Astrocyte (in vitro differentiated cells and primary cell): ENCODE measurements around the gene IKZF5. TPM values are rescaled to one million over a fixed set of nuclear protein-coding genes. Genes with fewer than 3 reads are reported as not detected.

Experiments used
- DNase-seq: peaks from one replicate; pipeline ENCODE4 v3.0.0-alpha.2; 2010; ENCODE audit warnings: low read depth
- FAIRE-seq: peaks from 2 replicates; lab custom pipeline; 2011; peaks lifted over from hg19 to GRCh38; lab: Jason Lieb, UNC
- H2AFZ ChIP-seq: 2 replicates; pipeline ENCODE4 v1.6.0; 2012; ENCODE audit warnings: low read depth, low read length, inconsistent platforms
- H3K27ac ChIP-seq: 2 replicates; pipeline ENCODE4 v1.5.1; 2011; ENCODE audit warnings: low read depth, low read length, inconsistent platforms
- H3K27me3 ChIP-seq: 2 replicates; pipeline ENCODE4 v1.6.0; 2011; ENCODE audit warnings: low read length, inconsistent platforms; ENCODE audit not compliant: insufficient read depth
- H3K36me3 ChIP-seq: 2 replicates; pipeline ENCODE4 v1.5.1; 2011; ENCODE audit warnings: low read length, inconsistent platforms; ENCODE audit not compliant: insufficient read depth
- H3K4me1 ChIP-seq: 2 replicates; pipeline ENCODE4 v1.5.1; 2011; ENCODE audit warnings: low read length, inconsistent platforms; ENCODE audit not compliant: insufficient read depth
- H3K4me2 ChIP-seq: 2 replicates; pipeline ENCODE4 v1.6.0; 2012; ENCODE audit warnings: low read length, inconsistent platforms
- H3K4me3 ChIP-seq: 2 replicates; pipeline ENCODE4 v1.5.1; 2011; ENCODE audit warnings: low read depth, mild to moderate bottlenecking, low read length, inconsistent platforms; ENCODE audit not compliant: insufficient read depth
- H3K79me2 ChIP-seq: 2 replicates; pipeline ENCODE4 v1.6.0; 2012; ENCODE audit warnings: mild to moderate bottlenecking, low read length, inconsistent platforms; ENCODE audit not compliant: insufficient read depth
- H3K9ac ChIP-seq: 2 replicates; pipeline ENCODE4 v1.6.0; 2012; ENCODE audit warnings: mild to moderate bottlenecking, low read length, inconsistent platforms
- H3K9me3 ChIP-seq: 2 replicates; pipeline ENCODE4 v1.5.1; 2012; ENCODE audit warnings: low read depth, mild to moderate bottlenecking, low read length, inconsistent platforms; ENCODE audit not compliant: insufficient read depth
- H4K20me1 ChIP-seq: 2 replicates; pipeline ENCODE4 v1.6.0; 2012; ENCODE audit warnings: low read length, inconsistent platforms; ENCODE audit not compliant: insufficient read depth
- H3K27ac Mint-ChIP-seq: one replicate; pipeline ENCODE4 v1.8.0; 2021; ENCODE audit warnings: mild to moderate bottlenecking, mixed read lengths; ENCODE audit not compliant: unreplicated experiment
- H3K27me3 Mint-ChIP-seq: one replicate; pipeline ENCODE4 v1.8.0; 2021; ENCODE audit warnings: low read depth, mixed read lengths; ENCODE audit not compliant: unreplicated experiment
- H3K36me3 Mint-ChIP-seq: one replicate; pipeline ENCODE4 v1.8.0; 2021; ENCODE audit warnings: low read depth, mixed read lengths; ENCODE audit not compliant: unreplicated experiment
- H3K4me1 Mint-ChIP-seq: one replicate; pipeline ENCODE4 v1.8.0; 2021; ENCODE audit warnings: low read depth, mixed read lengths; ENCODE audit not compliant: unreplicated experiment
- H3K4me3 Mint-ChIP-seq: one replicate; pipeline ENCODE4 v1.8.0; 2021; ENCODE audit warnings: mild to moderate bottlenecking, moderate library complexity, mixed read lengths; ENCODE audit not compliant: unreplicated experiment
- H3K9me3 Mint-ChIP-seq: one replicate; pipeline ENCODE4 v1.8.0; 2021; ENCODE audit warnings: mild to moderate bottlenecking, mixed read lengths; ENCODE audit not compliant: unreplicated experiment
- EZH2 ChIP-seq: IDR thresholded peaks from 2 replicates; pipeline ENCODE4 v1.6.1; 2012; ENCODE audit warnings: mild to moderate bottlenecking, low read length, inconsistent platforms; ENCODE audit not compliant: insufficient read depth
- total RNA-seq: library from RNA; stranded (reverse); gene quantifications from 2 replicates; pipeline ENCODE4 v1.2.1, GENCODE V29; 2021
- TF ChIP-seq, protein P1 (sequence below): IDR thresholded peaks from 2 replicates; pipeline ENCODE4 v1.5.1; 2011; ENCODE audit warnings: low read depth, mild to moderate bottlenecking, inconsistent platforms, low read length, moderate library complexity; ENCODE audit not compliant: insufficient read depth

Gene IKZF5
- total RNA-seq, 1 donor from 2014 or later, result 10.8 TPM

DNA sequence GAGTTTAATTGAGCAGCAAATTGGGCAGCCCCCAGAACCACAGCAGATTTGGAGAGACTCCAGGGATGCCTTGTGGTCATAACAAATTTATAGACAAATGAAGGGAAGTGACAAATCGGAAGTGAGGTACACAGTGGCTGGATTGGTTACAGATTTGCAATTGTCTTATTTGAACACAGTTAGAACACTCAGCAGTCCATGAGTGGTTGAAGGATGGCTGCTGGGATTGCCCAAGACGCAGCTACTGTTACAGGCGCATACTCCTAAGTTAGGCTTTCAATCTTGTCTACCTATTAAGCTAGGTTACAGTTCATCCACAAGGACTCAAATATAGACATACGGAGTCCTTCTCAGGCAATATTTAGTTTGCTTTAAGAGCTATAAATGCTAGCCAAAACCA lies 7.6 kb upstream of the IKZF5 start:
- no peak overlapping the region for H3K27ac Mint-ChIP-seq
- DNase-seq, result no peak
- Histone ChIP-seq H3K27ac (no peak overlapping the region), H3K4me3 (no peak overlapping the region), H3K4me2 (no peak overlapping the region), H3K4me1 (no peaks in the 10 kb centered on the region), H3K9me3 (no peaks in the 10 kb centered on the region), H3K9ac (no peak overlapping the region), H3K79me2 (no peaks in the 10 kb centered on the region), H2AFZ (no peak overlapping the region), H4K20me1 (no peaks in the 10 kb centered on the region), H3K27me3 (no peaks in the 10 kb centered on the region), H3K36me3 (no peaks in the 10 kb centered on the region)
- FAIRE-seq, result no peak
- TF ChIP-seq, protein P1, sequence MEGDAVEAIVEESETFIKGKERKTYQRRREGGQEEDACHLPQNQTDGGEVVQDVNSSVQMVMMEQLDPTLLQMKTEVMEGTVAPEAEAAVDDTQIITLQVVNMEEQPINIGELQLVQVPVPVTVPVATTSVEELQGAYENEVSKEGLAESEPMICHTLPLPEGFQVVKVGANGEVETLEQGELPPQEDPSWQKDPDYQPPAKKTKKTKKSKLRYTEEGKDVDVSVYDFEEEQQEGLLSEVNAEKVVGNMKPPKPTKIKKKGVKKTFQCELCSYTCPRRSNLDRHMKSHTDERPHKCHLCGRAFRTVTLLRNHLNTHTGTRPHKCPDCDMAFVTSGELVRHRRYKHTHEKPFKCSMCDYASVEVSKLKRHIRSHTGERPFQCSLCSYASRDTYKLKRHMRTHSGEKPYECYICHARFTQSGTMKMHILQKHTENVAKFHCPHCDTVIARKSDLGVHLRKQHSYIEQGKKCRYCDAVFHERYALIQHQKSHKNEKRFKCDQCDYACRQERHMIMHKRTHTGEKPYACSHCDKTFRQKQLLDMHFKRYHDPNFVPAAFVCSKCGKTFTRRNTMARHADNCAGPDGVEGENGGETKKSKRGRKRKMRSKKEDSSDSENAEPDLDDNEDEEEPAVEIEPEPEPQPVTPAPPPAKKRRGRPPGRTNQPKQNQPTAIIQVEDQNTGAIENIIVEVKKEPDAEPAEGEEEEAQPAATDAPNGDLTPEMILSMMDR, result no peak
- TF ChIP-seq EZH2, result no peak
- no peak overlapping the region for H3K4me3 Mint-ChIP-seq
- no peaks in the 10 kb centered on the region for H3K27me3 Mint-ChIP-seq
- peaks cover 8% of the 10 kb centered on the region for H3K36me3 Mint-ChIP-seq
- no peaks in the 10 kb centered on the region for H3K4me1 Mint-ChIP-seq
- H3K9me3 Mint-ChIP-seq, result peaks cover 3% of the 10 kb centered on the region

DNA sequence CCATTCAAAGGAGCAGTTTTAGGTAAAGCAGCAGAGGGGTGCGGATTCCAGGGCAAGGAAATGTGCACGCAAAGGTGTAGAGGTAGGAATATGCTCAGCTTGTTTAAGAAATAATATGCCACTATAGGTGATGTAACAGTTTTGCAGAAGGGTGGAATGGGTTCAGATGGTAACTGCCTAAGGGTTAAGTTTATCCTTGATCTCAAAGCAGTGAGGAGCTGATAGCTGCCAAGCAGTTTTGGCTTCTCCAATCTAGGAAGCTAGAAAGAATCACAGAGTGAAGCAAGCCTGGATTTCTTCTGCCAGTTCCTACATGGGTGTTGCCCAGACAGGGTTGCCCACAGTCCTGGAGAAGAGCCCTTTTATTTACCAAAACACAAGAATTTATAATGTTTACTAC lies 6.2 kb upstream of the IKZF5 start:
- TF ChIP-seq, protein P1, result no peak
- no peak for TF ChIP-seq EZH2
- no peak for FAIRE-seq

DNA sequence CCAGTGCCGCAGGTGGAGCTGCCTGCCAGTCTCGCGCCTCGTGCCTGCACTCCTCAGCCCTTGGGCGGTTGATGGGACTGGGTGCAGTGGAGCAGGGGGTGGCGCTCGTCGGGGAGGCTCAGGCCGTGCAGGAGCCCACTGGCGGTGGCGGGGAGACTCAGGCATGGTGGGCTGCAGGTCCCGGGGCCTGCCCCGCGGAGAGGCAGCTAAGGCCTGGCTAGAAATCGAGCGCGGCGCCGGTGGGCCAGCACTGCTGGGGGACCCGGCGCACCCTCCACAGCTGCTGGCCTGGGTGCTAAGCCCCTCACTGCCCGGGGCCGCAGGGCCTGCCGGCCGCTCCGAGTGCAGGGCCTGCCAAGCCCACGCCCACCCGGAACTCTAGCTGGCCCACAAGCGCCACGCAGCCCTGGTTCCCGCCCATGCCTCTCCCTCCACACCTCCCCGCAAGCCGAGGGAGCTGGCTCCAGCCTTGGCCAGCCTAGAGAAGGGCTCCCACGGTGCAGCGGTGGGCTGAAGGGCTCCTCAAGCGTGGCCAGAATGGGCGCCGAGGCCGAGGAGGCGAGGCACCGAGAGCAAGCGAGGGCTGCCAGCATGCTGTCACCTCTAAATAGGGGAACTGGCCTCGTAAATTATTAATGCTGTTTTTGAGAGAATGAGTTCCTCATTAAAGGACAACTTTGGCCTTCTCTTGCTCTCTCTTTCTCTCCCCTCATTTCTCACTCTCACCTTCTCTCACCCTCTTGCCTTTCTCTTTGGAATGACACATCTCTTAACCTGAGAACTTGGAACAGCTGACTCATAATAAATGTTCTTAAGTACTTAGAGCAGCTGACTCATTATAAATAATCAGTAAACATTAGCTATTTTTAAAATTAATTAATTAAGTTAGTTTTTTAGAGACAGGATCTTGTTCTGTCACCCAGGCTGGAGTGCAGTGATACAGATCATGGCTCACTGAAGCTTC lies 5.1 kb upstream of the IKZF5 start:
- TF ChIP-seq, protein P1, result no peak
- TF ChIP-seq EZH2, result no peak
- H3K79me2 ChIP-seq, result no peaks in the 10 kb centered on the region
- FAIRE-seq (no peak), DNase-seq (no peak)
- H3K27ac ChIP-seq, result no peak overlapping the region
- peaks cover 7% of the 10 kb centered on the region for H3K4me1 ChIP-seq
- no peaks in the 10 kb centered on the region for H3K36me3 ChIP-seq
- Mint-ChIP-seq H3K9me3 (peaks cover 3% of the 10 kb centered on the region), H3K27ac (no peak overlapping the region), H3K4me3 (no peak overlapping the region), H3K27me3 (no peaks in the 10 kb centered on the region), H3K36me3 (peaks cover 8% of the 10 kb centered on the region), H3K4me1 (no peaks in the 10 kb centered on the region)
- H2AFZ ChIP-seq, result no peak overlapping the region
- no peaks in the 10 kb centered on the region for H3K27me3 ChIP-seq
- H4K20me1 ChIP-seq, result no peaks in the 10 kb centered on the region
- no peak overlapping the region for H3K4me3 ChIP-seq
- H3K4me2 ChIP-seq, result no peak overlapping the region
- no peak overlapping the region for H3K9ac ChIP-seq
- H3K9me3 ChIP-seq, result no peaks in the 10 kb centered on the region

More for the DNA sequence above, 6.2 kb upstream of the IKZF5 start:
- H3K27ac Mint-ChIP-seq, result no peak overlapping the region
- H3K9ac ChIP-seq, result no peak overlapping the region
- H3K36me3 Mint-ChIP-seq, result peaks cover 8% of the 10 kb centered on the region
- H3K9me3 Mint-ChIP-seq, result peaks cover 3% of the 10 kb centered on the region
- H3K4me1 ChIP-seq, result no peaks in the 10 kb centered on the region
- H3K79me2 ChIP-seq, result no peaks in the 10 kb centered on the region
- H4K20me1 ChIP-seq, result no peaks in the 10 kb centered on the region
- no peaks in the 10 kb centered on the region for H3K36me3 ChIP-seq
- H3K4me2 ChIP-seq, result no peak overlapping the region
- H3K4me1 Mint-ChIP-seq, result no peaks in the 10 kb centered on the region
- no peaks in the 10 kb centered on the region for H3K27me3 Mint-ChIP-seq
- H3K4me3 Mint-ChIP-seq, result no peak overlapping the region
- no peak for DNase-seq
- no peak overlapping the region for H3K4me3 ChIP-seq
- no peaks in the 10 kb centered on the region for H3K9me3 ChIP-seq
- H3K27me3 ChIP-seq, result no peaks in the 10 kb centered on the region
- no peak overlapping the region for H2AFZ ChIP-seq
- H3K27ac ChIP-seq, result no peak overlapping the region
